Small intestine (tissue), 7 donors: ENCODE measurements around the gene POLA1. TPM values are rescaled to one million over a fixed set of nuclear protein-coding genes. Genes with fewer than 3 reads are reported as not detected.

Experiments
- DNase-seq, 2 donors: peaks; one replicate each; pipeline versions ENCODE4 v3.0.0 to v3.0.0-alpha.2; 2013
- FAIRE-seq: peaks from 2 replicates; lab custom pipeline; 2012; peaks lifted over from hg19 to GRCh38; lab: Jason Lieb, UNC
- H3K27ac ChIP-seq, 3 donors: one replicate each; pipeline ENCODE4 v1.5.1; 2013; ENCODE audit warnings: low read length in 2 of 3, mild to moderate bottlenecking in 2 of 3, control low read depth in 1 of 3, inconsistent platforms in 1 of 3, low read depth in 1 of 3, moderate library complexity in 1 of 3
- H3K27me3 ChIP-seq, 3 donors: one replicate each; pipeline ENCODE4 v1.6.1; 2013; ENCODE audit warnings: low read length in 3 of 3, inconsistent platforms in 1 of 3; ENCODE audit not compliant: control insufficient read depth in 3 of 3, insufficient read depth in 3 of 3
- H3K36me3 ChIP-seq, 3 donors: one replicate each; pipeline ENCODE4 v1.6.1; 2013; ENCODE audit warnings: low read length in 3 of 3, inconsistent platforms in 1 of 3, low read depth in 1 of 3, mild to moderate bottlenecking in 1 of 3, moderate library complexity in 1 of 3; ENCODE audit not compliant: control insufficient read depth in 3 of 3, insufficient read depth in 2 of 3
- H3K4me1 ChIP-seq, 3 donors: one replicate each; pipeline ENCODE4 v1.6.1; 2013; ENCODE audit warnings: low read length in 2 of 3, inconsistent platforms in 1 of 3, low read depth in 1 of 3, mild to moderate bottlenecking in 1 of 3, moderate library complexity in 1 of 3; ENCODE audit not compliant: control insufficient read depth in 3 of 3, insufficient read depth in 2 of 3
- H3K4me3 ChIP-seq, 3 donors: one replicate each; pipeline ENCODE4 v1.5.1; 2013; ENCODE audit warnings: low read length in 3 of 3, control low read depth in 1 of 3, inconsistent platforms in 1 of 3, low read depth in 1 of 3, mild to moderate bottlenecking in 1 of 3, moderate library complexity in 1 of 3
- H3K9me3 ChIP-seq, 2 donors: one replicate each; pipeline ENCODE4 v1.6.1; 2013; ENCODE audit warnings: low read depth in 1 of 2, low read length in 1 of 2; ENCODE audit not compliant: control insufficient read depth in 2 of 2, insufficient read depth in 1 of 2
- WGBS, 3 donors: extraction: QIAGEN DNeasy Blood & Tissue Kit; methylation state at CpG; one replicate each; pipeline ENCODE4 v1.1.7; 2013; 5-methylcytosine and 5-hydroxymethylcytosine counted together
- polyA plus RNA-seq, 4 donors: library from polyadenylated mRNA; stranded (reverse) in 3 of 4; unstranded in 1 of 4; fragments of 200-250 nt in 3 of 4; fragments of 120-200 nt in 1 of 4; gene quantifications; one replicate each; pipeline versions ENCODE4 v1.2.1 to v1.2.3, GENCODE V29; 2013
- donor health status: healthy with polysubstance abuse.
- donor health status: control.
- donor health status: control.
- donor health status: Bipolar disorder and iron deficiency.
- donor health status: healthy.

The POLA1 gene
- polyA plus RNA-seq, 4 donors = 2.2 to 10.8 (median 4.7) TPM

DNA sequence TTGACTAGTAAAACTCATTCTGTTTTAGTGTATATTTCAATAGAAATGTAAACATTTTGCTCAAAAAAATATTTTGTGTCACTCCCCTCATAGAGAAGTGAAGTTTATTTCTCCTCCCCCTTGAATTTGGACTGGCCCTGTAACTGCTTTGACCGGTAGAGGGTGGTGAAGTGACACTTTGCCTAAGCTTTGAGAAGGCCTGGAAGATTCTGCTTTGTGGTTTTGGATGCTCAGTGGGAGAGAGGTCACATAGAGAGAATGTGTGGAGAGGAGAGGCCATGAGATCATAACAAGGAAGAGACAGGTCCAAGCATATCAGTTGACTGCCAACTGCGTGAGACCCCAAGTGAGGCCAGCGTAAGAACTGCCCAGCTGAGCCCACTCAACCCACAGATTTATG is 341.2 kb downstream of the POLA1 start:
- H3K27me3 ChIP-seq = no peaks in the 10 kb centered on the region
- FAIRE-seq = no peak
- H3K9me3 ChIP-seq = no peaks in the 10 kb centered on the region
- H3K4me1 ChIP-seq = no peaks in the 10 kb centered on the region
- 74 to 83% (median 78%) methylated on average over 3 of the region's 3 CpGs for WGBS, 3 donors
- no peak for DNase-seq
- no peaks in the 10 kb centered on the region for H3K36me3 ChIP-seq
- no peak overlapping the region for H3K27ac ChIP-seq
- H3K4me3 ChIP-seq = no peak overlapping the region

DNA sequence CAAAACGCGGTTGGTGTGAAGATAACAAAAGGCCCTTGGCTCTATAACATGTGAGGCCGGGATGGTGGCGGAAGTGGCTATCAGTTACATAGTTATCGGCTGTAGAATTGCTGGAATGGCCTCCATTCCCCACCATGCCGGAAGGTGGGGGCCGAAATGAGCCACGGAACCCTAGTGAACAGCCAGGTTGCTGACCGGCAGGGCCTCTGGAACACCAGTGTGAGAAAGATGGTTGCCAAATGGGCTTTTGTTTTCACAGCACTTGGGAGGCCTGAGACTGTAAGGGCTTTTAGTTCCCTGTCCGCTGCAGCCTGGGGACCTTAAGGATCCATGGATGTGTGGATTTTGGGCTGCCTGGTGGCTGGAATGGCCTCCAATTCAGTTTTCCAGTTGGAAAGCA is 345.3 kb downstream of the POLA1 start:
- no peak for DNase-seq
- H3K27me3 ChIP-seq = no peaks in the 10 kb centered on the region
- no peaks in the 10 kb centered on the region for H3K9me3 ChIP-seq
- no peak overlapping the region for H3K27ac ChIP-seq
- H3K4me3 ChIP-seq = no peak overlapping the region
- no peaks in the 10 kb centered on the region for H3K36me3 ChIP-seq
- 90 to 95% (median 90%) methylated on average over 8 to 10 of the region's 10 CpGs for WGBS, 3 donors
- no peaks in the 10 kb centered on the region for H3K4me1 ChIP-seq
- no peak for FAIRE-seq

DNA sequence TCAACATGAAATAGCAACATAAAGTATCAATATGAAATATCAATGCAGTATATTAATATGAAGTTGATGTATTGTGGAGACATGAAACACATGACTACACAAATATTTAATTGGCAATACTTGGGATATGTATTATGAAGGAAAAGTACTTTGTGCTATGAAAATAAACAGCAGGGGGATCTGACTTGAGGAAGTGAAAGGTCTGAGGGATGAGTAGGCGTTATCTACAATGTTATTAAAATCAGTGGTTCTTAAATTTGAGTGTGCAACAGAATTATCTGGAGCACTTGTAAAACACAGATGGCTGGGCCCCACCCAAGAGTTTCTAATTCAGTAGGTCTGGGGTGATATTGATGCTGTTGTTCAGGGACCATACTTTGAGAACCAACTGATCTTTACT is 349.5 kb downstream of the POLA1 start:
- H3K9me3 ChIP-seq = no peaks in the 10 kb centered on the region
- no peaks in the 10 kb centered on the region for H3K36me3 ChIP-seq
- DNase-seq (no peak), FAIRE-seq (no peak)
- H3K4me1 ChIP-seq = no peaks in the 10 kb centered on the region
- WGBS, 3 donors = 62 to 100% (median 67%) methylated on average over 1 of the region's 1 CpG
- H3K4me3 ChIP-seq = no peak overlapping the region
- H3K27ac ChIP-seq = no peak overlapping the region
- H3K27me3 ChIP-seq = no peaks in the 10 kb centered on the region

Other genes starting within 250 kb of the POLA1 start
- gene PDK3, start 228.6 kb upstream of the POLA1 start, polyA plus RNA-seq = 10 to 100 TPM in 2 of 4 donors, 1 to 10 TPM in 2; 7.1 to 16.0 (median 11.3) TPM
- gene PCYT1B, start 46.6 kb upstream of the POLA1 start, polyA plus RNA-seq = 1 to 10 TPM in 1 of 4 donors, under 1 TPM in 1, not detected in 2; 0.63 to 1.7 TPM